Peyer's patch (tissue), 4 donors: Measurements from ENCODE around the gene PANK1. TPM values are rescaled to one million over a fixed set of nuclear protein-coding genes. Genes with fewer than 3 reads are reported as not detected.

Experiments used
- DNase-seq, 3 donors: peaks; one replicate each; pipeline ENCODE4 v3.0.0-alpha.2; 2017 to 2019
- H3K27ac ChIP-seq, 4 donors: fragments of 200-600 bp; sonication (generic); one replicate each; pipeline ENCODE4 v1.5.1; 2016 to 2019
- H3K27me3 ChIP-seq, 2 donors: fragments of 200-600 bp; sonication (generic); one replicate each; pipeline ENCODE4 v1.5.1; 2019
- H3K36me3 ChIP-seq, 3 donors: fragments of 200-600 bp; sonication (generic); one replicate each; pipeline ENCODE4 v1.5.1; 2016 to 2019
- H3K4me1 ChIP-seq, 4 donors: fragments of 200-600 bp; sonication (generic); one replicate each; pipeline ENCODE4 v1.5.1; 2016 to 2019
- H3K4me3 ChIP-seq, 4 donors: fragments of 200-600 bp; sonication (generic); 1 replicate in 3 of 4; 2 replicates in 1 of 4; pipeline ENCODE4 v1.5.1; 2016 to 2019; ENCODE audit warnings: mild to moderate bottlenecking in 1 of 4
- H3K9me3 ChIP-seq, 4 donors: fragments of 200-600 bp; sonication (generic); one replicate each; pipeline ENCODE4 v1.5.1; 2016 to 2019; ENCODE audit warnings: mild to moderate bottlenecking in 1 of 4
- POLR2A ChIP-seq, 2 donors: fragments of 450-650 bp; IDR thresholded peaks; one replicate each; pipeline ENCODE4 v1.5.1; 2017; ENCODE audit warnings: antibody characterized with exemption in 2 of 2, mild to moderate bottlenecking in 2 of 2, moderate library complexity in 2 of 2
- total RNA-seq, 4 donors: library from RNA; depleted of rRNA; stranded (reverse); fragments of >200 nt; gene quantifications; one replicate each; pipeline ENCODE4 v1.1.0, GENCODE V29; 2016
- TF ChIP-seq, protein P1 (sequence below), 6 experiments: fragments of 450-650 bp in 4 of 6; fragments of 200-600 bp in 2 of 6; sonication (generic) in 1 of 6; IDR thresholded peaks; one replicate each; pipeline ENCODE4 v1.5.1; 2017 to 2019; ENCODE audit warnings: antibody characterized with exemption in 6 of 6, mild to moderate bottlenecking in 3 of 6, moderate library complexity in 1 of 6

Gene PANK1
- total RNA-seq, 4 donors from 2014 or later = 22.3 to 45.9 (median 33.9) TPM

DNA sequence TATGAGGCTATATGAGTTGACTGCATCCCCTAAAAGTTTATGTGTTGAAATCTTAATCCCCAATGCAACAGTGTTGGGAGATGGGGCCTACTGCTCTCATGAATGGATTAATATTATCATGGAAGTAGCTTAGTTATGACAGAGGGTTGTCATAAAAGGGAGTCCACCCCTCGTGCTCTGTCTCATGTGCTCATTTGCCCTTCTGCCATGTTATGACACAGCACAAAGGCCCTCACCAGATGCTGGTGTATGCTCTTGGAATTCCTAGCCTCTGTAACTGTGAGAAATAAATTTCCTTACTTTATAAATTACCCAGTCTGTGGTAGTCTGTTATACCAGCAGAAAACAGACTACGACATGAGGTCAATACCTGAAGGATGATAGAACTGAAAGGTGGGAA, 17.6 kb upstream of the PANK1 start:
- no peaks in the 10 kb centered on the region for H3K9me3 ChIP-seq
- H3K27me3 ChIP-seq = no peaks in the 10 kb centered on the region
- H3K27ac ChIP-seq = no peak overlapping the region
- H3K4me3 ChIP-seq = no peak overlapping the region
- H3K36me3 ChIP-seq = no peaks in the 10 kb centered on the region
- no peak for TF ChIP-seq POLR2A (IDR thresholded peaks at IDR 0.05)
- TF ChIP-seq, protein P1, sequence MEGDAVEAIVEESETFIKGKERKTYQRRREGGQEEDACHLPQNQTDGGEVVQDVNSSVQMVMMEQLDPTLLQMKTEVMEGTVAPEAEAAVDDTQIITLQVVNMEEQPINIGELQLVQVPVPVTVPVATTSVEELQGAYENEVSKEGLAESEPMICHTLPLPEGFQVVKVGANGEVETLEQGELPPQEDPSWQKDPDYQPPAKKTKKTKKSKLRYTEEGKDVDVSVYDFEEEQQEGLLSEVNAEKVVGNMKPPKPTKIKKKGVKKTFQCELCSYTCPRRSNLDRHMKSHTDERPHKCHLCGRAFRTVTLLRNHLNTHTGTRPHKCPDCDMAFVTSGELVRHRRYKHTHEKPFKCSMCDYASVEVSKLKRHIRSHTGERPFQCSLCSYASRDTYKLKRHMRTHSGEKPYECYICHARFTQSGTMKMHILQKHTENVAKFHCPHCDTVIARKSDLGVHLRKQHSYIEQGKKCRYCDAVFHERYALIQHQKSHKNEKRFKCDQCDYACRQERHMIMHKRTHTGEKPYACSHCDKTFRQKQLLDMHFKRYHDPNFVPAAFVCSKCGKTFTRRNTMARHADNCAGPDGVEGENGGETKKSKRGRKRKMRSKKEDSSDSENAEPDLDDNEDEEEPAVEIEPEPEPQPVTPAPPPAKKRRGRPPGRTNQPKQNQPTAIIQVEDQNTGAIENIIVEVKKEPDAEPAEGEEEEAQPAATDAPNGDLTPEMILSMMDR (IDR thresholded peaks at IDR 0.05) = no peak
- DNase-seq = no peak
- no peaks in the 10 kb centered on the region for H3K4me1 ChIP-seq

DNA sequence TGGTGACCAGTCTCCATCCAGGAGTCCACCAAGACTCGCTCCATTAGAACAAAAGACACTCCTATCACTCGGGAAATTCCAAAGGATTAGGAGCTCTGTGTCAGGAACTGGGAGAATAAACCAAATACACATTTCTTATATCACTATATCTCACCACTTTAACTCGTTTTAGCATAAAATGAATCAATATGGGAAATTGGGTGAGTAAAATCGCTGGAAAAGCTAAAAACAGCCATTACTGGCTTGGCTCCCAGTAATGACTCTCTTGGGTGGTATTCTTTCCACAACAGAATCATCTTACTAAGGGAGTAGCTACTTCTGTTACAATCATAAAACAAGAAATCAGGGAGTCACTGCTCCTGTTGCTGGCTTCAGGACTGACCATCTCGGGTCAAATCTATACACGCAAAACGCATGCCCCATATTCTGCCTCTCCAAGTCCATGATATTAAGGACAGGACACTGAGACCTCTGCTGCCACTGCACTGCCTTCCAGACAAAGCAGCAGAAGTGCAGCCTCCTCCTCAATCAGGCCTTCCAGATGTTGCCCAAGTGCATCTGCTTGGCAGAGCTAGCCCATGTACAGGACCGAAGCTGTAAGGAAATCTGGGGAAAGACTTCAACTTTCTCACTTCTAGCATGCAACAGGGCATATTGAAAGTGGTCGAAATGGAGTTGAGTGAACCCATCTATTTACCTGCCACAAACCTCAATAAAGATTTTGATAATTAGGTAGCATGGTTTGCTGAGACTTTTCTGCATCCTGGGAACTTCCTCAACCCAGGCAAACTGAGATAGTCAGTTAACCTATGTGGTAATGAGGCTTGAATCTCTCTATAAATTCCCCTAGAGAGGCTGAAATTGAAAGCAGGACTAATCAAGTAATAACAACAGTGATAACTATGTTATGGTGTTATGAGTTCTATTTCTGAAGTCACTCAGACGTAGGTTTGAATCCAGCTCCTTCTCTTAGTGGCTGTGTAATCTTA, 14.4 kb upstream of the PANK1 start:
- Histone ChIP-seq H3K4me1 (peaks cover 0 to 11% (median 0%) of the 10 kb centered on the region in 4 donors), H3K27me3 (no peaks in the 10 kb centered on the region), H3K4me3 (no peak overlapping the region), H3K27ac (no peak overlapping the region), H3K9me3 (peaks cover 0 to 8% (median 0%) of the 10 kb centered on the region in 4 donors), H3K36me3 (no peaks in the 10 kb centered on the region)
- no peak for TF ChIP-seq POLR2A (IDR thresholded peaks at IDR 0.05)
- TF ChIP-seq, protein P1 (IDR thresholded peaks at IDR 0.05) = no peak
- DNase-seq = no peak

DNA sequence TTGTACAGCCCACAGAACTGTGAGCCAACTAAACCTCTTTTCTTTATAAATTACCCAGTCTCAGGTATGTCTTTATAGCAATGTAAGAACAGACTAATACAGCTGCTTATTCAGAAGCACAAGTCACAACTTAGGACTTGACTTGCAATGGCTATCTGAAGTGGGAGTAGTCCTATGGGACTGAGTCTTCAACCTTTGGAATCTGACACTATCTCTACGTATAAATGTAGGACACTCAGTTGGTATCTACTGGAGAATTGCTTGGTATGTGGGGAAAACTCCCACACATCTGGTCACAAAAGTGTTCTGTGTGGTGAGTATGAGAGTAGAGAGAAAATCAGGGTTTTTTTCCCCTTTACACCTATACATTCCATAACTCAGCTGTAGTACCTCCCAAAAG, 12.3 kb upstream of the PANK1 start:
- no peak for DNase-seq
- Histone ChIP-seq H3K36me3 (no peaks in the 10 kb centered on the region), H3K4me3 (no peak overlapping the region), H3K27ac (peak overlapping the region in 1 of 4 donors; percentile 48), H3K4me1 (peaks cover 0 to 11% (median 0%) of the 10 kb centered on the region in 4 donors), H3K9me3 (peaks cover 0 to 8% (median 0%) of the 10 kb centered on the region in 4 donors), H3K27me3 (no peaks in the 10 kb centered on the region)
- TF ChIP-seq POLR2A (IDR thresholded peaks at IDR 0.05) = no peak
- TF ChIP-seq, protein P1 (IDR thresholded peaks at IDR 0.05) = no peak

DNA sequence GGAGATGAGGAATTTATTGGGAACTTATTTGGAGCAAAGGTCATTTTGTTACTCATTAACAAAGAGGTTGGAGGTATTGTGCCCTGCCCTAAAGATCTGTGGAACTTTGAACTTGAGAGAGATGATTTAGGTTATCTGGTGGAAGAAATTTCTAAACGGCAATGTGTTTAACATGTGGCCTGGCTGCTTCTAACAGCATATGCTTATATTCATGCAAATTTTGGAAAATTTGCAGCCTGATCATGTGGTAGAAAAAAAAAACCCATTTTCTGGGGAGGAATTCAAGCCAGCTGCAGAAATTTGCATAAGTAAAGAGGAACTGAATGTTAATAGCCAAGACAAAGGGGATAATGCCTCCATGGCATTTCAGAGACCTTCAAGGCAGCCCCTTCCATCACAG, 10.7 kb upstream of the PANK1 start:
- Histone ChIP-seq H3K27ac (peak overlapping the region in 2 of 4 donors; percentile 45 to 55), H3K9me3 (peaks cover 0 to 8% (median 0%) of the 10 kb centered on the region in 4 donors), H3K4me3 (no peak overlapping the region), H3K4me1 (peaks cover 0 to 11% (median 0%) of the 10 kb centered on the region in 4 donors), H3K27me3 (no peaks in the 10 kb centered on the region), H3K36me3 (no peaks in the 10 kb centered on the region)
- TF ChIP-seq POLR2A (IDR thresholded peaks at IDR 0.05) = no peak
- TF ChIP-seq, protein P1 (IDR thresholded peaks at IDR 0.05) = no peak
- DNase-seq = no peak

DNA sequence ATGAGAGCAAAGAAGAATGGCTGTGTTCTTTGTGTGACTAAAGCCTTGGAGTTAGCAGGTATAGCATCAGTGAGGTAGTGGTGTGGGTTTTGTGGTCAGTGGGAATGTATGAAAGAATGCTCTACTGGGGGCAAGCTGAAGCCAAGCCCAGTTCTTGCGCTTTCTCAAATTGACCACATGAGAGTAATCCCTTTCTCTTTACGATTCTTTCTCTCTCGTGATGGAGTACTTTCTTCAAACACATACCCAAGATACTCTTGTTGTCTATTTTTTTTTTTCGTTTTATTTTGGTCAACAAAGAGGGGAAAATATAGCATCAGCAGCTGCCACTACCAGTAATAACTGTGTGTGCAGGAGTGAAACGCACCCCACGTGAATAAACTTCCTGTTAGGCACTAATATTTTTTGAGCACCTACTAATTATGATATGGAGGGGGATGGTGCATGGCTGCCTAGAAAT, 8.4 kb upstream of the PANK1 start:
- Histone ChIP-seq H3K27ac (no peak overlapping the region), H3K36me3 (no peaks in the 10 kb centered on the region), H3K9me3 (peaks cover 0 to 8% (median 0%) of the 10 kb centered on the region in 4 donors), H3K4me1 (peaks cover 0 to 11% (median 0%) of the 10 kb centered on the region in 4 donors), H3K4me3 (no peak overlapping the region), H3K27me3 (no peaks in the 10 kb centered on the region)
- TF ChIP-seq POLR2A (IDR thresholded peaks at IDR 0.05) = no peak
- TF ChIP-seq, protein P1 (IDR thresholded peaks at IDR 0.05) = no peak
- no peak for DNase-seq
